Body of pancreas (tissue), 4 donors: ENCODE data around the gene NBDY.

Experiments used
- CTCF ChIP-seq, 7 experiments: fragments of 450-650 bp in 4 of 7; fragments of 200-600 bp in 3 of 7; sonication (generic) in 3 of 7; IDR thresholded peaks; one replicate each; pipeline ENCODE4 v1.5.1; 2016 to 2019; ENCODE audit warnings: antibody characterized with exemption in 7 of 7
- POLR2A ChIP-seq, 3 donors: fragments of 450-650 bp; IDR thresholded peaks; one replicate each; pipeline ENCODE4 v1.6.1; 2016; ENCODE audit warnings: antibody characterized with exemption in 3 of 3, mild to moderate bottlenecking in 2 of 3

- TF ChIP-seq CTCF (IDR thresholded peaks at IDR 0.05) = no peak
- no peak for TF ChIP-seq POLR2A (IDR thresholded peaks at IDR 0.05)
Observed at GRCh38 chrX:56786889-56787733, 58.1 kb downstream of the NBDY start.
